Measurements from ENCODE around the gene KDELR1.

DNA sequence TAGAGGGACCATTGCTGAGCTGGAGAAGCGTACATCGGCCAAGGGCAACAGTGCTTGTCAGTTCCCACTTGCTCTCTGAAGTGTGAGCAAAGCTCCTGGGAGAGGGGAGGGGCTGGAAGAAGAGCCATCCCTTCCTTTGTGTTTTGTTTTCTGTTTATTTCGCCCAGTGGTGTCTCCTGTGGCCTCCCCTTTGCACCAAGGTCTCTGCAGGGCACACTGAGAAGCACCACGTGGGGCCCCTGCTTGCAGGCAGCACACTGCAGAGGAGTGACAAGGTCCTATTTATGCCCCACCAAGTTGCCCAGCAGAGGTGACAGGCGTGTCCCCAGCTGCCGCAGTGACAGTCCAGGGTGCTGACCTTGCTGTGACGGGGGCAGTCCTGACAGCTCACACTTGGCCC lies 26.1 kb upstream of the KDELR1 start:
- TF ChIP-seq, protein P1, sequence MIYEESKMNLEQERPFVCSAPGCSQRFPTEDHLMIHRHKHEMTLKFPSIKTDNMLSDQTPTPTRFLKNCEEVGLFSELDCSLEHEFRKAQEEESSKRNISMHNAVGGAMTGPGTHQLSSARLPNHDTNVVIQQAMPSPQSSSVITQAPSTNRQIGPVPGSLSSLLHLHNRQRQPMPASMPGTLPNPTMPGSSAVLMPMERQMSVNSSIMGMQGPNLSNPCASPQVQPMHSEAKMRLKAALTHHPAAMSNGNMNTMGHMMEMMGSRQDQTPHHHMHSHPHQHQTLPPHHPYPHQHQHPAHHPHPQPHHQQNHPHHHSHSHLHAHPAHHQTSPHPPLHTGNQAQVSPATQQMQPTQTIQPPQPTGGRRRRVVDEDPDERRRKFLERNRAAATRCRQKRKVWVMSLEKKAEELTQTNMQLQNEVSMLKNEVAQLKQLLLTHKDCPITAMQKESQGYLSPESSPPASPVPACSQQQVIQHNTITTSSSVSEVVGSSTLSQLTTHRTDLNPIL (CRISPR knock-in tag; IDR thresholded peaks at IDR 0.05; ENCODE audit: low read depth) = no peak
- TF ChIP-seq TOX (CRISPR knock-in tag; IDR thresholded peaks at IDR 0.05; ENCODE audit: borderline replicate concordance) (no peak), ZFP30 (CRISPR knock-in tag; IDR thresholded peaks at IDR 0.05) (no peak), ARNTL (CRISPR knock-in tag; IDR thresholded peaks at IDR 0.05; ENCODE audit: borderline replicate concordance, low read depth) (no peak), ZC3H10 (CRISPR knock-in tag; IDR thresholded peaks at IDR 0.05) (no peak), GLIS3 (CRISPR knock-in tag; IDR thresholded peaks at IDR 0.05) (no peak), PATZ1 (CRISPR knock-in tag; IDR thresholded peaks at IDR 0.05; ENCODE audit: borderline replicate concordance) (no peak), TSHZ2 (CRISPR knock-in tag; IDR thresholded peaks at IDR 0.05) (no peak), PPARA (CRISPR knock-in tag; IDR thresholded peaks at IDR 0.05; ENCODE audit: borderline replicate concordance) (no peak)
